OCI-LY1 (cell line): Measurements from ENCODE around the gene BRD8.

Experiments
- CTCF ChIP-seq: fragments of 200-600 bp; sonication (generic), shearing (Covaris generic); IDR thresholded peaks from 2 replicates; pipeline ENCODE4 v1.5.1; 2017; ENCODE audit warnings: mild to moderate bottlenecking, antibody characterized with exemption, low read length, moderate library complexity, mixed read lengths
- EZH2 ChIP-seq: fragments of 200-600 bp; sonication (generic), shearing (Covaris generic); IDR thresholded peaks from 2 replicates; pipeline ENCODE4 v1.8.0; 2017; ENCODE audit warnings: borderline replicate concordance, mixed run types, mild to moderate bottlenecking, antibody characterized with exemption, low read length, moderate library complexity, mixed read lengths

GRCh38 chr5:138139781-138140090 lies 38.7 kb downstream of the BRD8 start:
- TF ChIP-seq CTCF: no peak
- TF ChIP-seq EZH2: no peak
